GM21825 (cell line): Measurements from ENCODE around the gene SMPX.

Experiments used
- ATAC-seq: cut with Tn5 transposase; IDR thresholded peaks from one replicate; pipeline ENCODE4 v1.9.1; 2021; ENCODE audit warnings: mild to moderate bottlenecking, moderate library complexity; ENCODE audit not compliant: unreplicated experiment

SMPX gene

GRCh38 chrX:21658746-21659145 is 99.2 kb downstream of the SMPX start:
- ATAC-seq, result no peak

GRCh38 chrX:21658152-21658737 is 99.7 kb downstream of the SMPX start, which contains the start of gene KLHL34:
KLHL34 (minus strand) TSS chrX:21658330; CDS start chrX:21657788, 542 bp downstream.
- no peak for ATAC-seq

- no peak for ATAC-seq
Observed at GRCh38 chrX:21657318-21658151, 100.4 kb downstream of the SMPX start.

- no peak for ATAC-seq
Observed at GRCh38 chrX:21656587-21657317, 101.2 kb downstream of the SMPX start.
